ENCODE results near the gene KCNG2.
A peak's percentile ranks its signal among the peaks of the same experiment; 100 is the strongest.

The KCNG2 gene

GRCh38 chr18:79927607-79928562 is 130.1 kb downstream of the KCNG2 start:
- H3K9ac ChIP-seq = no peak overlapping the region
- peaks cover 53 to 67% (median 61%) of the 10 kb centered on the region in 11 experiments for H4K20me1 ChIP-seq
- H3K27me3 ChIP-seq = no peaks in the 10 kb centered on the region
- peaks cover 88 to 97% (median 95%) of the 10 kb centered on the region in 11 experiments for H3K36me3 ChIP-seq
- no peak overlapping the region for H3K4me2 ChIP-seq
- no peak overlapping the region for H3K4me3 ChIP-seq
- H3K27ac ChIP-seq = no peak overlapping the region
- peaks cover 0 to 6% (median 0%) of the 10 kb centered on the region in 10 experiments; a peak in 2 of 20 replicates for H3K4me1 ChIP-seq
- no peak for TF ChIP-seq Cebpa-rat (IDR thresholded peaks at IDR 0.05)
- H3K9me3 ChIP-seq (replicated peaks in 1 of 11) = peaks cover 39 to 51% (median 45%) of the 10 kb centered on the region in 11 experiments

GRCh38 chr18:79928563-79928960 is 130.8 kb downstream of the KCNG2 start:
- no peak overlapping the region for H3K9ac ChIP-seq
- no peak overlapping the region for H3K4me3 ChIP-seq
- H3K9me3 ChIP-seq (replicated peaks in 1 of 11) = peaks cover 43 to 58% (median 52%) of the 10 kb centered on the region in 11 experiments
- H3K4me2 ChIP-seq = no peak overlapping the region
- no peak overlapping the region for H3K27ac ChIP-seq
- no peak for TF ChIP-seq Cebpa-rat (IDR thresholded peaks at IDR 0.05)
- H3K36me3 ChIP-seq = peaks cover 90 to 100% (median 98%) of the 10 kb centered on the region in 11 experiments
- no peaks in the 10 kb centered on the region for H3K27me3 ChIP-seq
- peaks cover 0 to 8% (median 1%) of the 10 kb centered on the region in 10 experiments; a peak in 9 of 20 replicates for H3K4me1 ChIP-seq
- peaks cover 52 to 70% (median 59%) of the 10 kb centered on the region in 11 experiments for H4K20me1 ChIP-seq

- Histone ChIP-seq H3K4me3 (peak overlapping the region in 1 of 10 experiments; percentile 3; a peak in 2 of 20 replicates), H3K4me2 (no peak overlapping the region), H4K20me1 (peaks cover 48 to 71% (median 60%) of the 10 kb centered on the region in 11 experiments), H3K36me3 (peaks cover 74 to 99% (median 89%) of the 10 kb centered on the region in 11 experiments), H3K9ac (no peak overlapping the region), H3K4me1 (peaks cover 12 to 24% (median 17%) of the 10 kb centered on the region in 10 experiments), H3K27me3 (no peaks in the 10 kb centered on the region), H3K27ac (no peak overlapping the region), H3K9me3 (replicated peaks in 1 of 11) (peaks cover 43 to 57% (median 53%) of the 10 kb centered on the region in 11 experiments)
- TF ChIP-seq Cebpa-rat (IDR thresholded peaks at IDR 0.05) = no peak
These were observed 132.4 kb downstream of the KCNG2 start for GRCh38 chr18:79930020-79930642.

GRCh38 chr18:79931475-79931874 is 133.7 kb downstream of the KCNG2 start:
- Histone ChIP-seq H3K9me3 (replicated peaks in 1 of 11) (peaks cover 43 to 65% (median 53%) of the 10 kb centered on the region in 11 experiments), H3K4me3 (peak overlapping the region in 1 of 10 experiments; percentile 16; a peak in 1 of 20 replicates), H3K36me3 (peaks cover 77 to 99% (median 91%) of the 10 kb centered on the region in 11 experiments), H3K4me1 (peaks cover 22 to 37% (median 29%) of the 10 kb centered on the region in 10 experiments), H4K20me1 (peaks cover 48 to 71% (median 60%) of the 10 kb centered on the region in 11 experiments), H3K27ac (no peak overlapping the region), H3K27me3 (no peaks in the 10 kb centered on the region), H3K4me2 (no peak overlapping the region), H3K9ac (no peak overlapping the region)
- no peak for TF ChIP-seq Cebpa-rat (IDR thresholded peaks at IDR 0.05)

GRCh38 chr18:79932907-79933306 is 135.2 kb downstream of the KCNG2 start:
- Histone ChIP-seq H3K9me3 (replicated peaks in 1 of 11) (peaks cover 43 to 78% (median 60%) of the 10 kb centered on the region in 11 experiments), H3K36me3 (peaks cover 77 to 99% (median 91%) of the 10 kb centered on the region in 11 experiments), H3K4me2 (peak overlapping the region in 2 of 11 experiments; percentile 76 to 85; a peak in 2 of 22 replicates), H3K4me3 (no peak overlapping the region), H4K20me1 (peaks cover 48 to 71% (median 60%) of the 10 kb centered on the region in 11 experiments), H3K27me3 (no peaks in the 10 kb centered on the region), H3K27ac (no peak overlapping the region), H3K9ac (no peak overlapping the region), H3K4me1 (peaks cover 22 to 45% (median 29%) of the 10 kb centered on the region in 10 experiments)
- no peak for TF ChIP-seq Cebpa-rat (IDR thresholded peaks at IDR 0.05)

GRCh38 chr18:79933765-79934164 is 136.0 kb downstream of the KCNG2 start:
- no peak for TF ChIP-seq Cebpa-rat (IDR thresholded peaks at IDR 0.05)
- Histone ChIP-seq H4K20me1 (peaks cover 48 to 71% (median 60%) of the 10 kb centered on the region in 11 experiments), H3K4me3 (peak overlapping the region in 1 of 10 experiments; percentile 2; a peak in 1 of 20 replicates), H3K27me3 (no peaks in the 10 kb centered on the region), H3K9me3 (replicated peaks in 1 of 11) (peaks cover 43 to 83% (median 66%) of the 10 kb centered on the region in 11 experiments), H3K36me3 (peaks cover 77 to 99% (median 91%) of the 10 kb centered on the region in 11 experiments), H3K4me2 (peak overlapping the region in 10 of 11 experiments; percentile 49 to 87 (median 76); a peak in 14 of 22 replicates), H3K27ac (0 out of 22 replicates have a peak overlapping the region, but pooled peaks of 1 of the 11 experiments have one; percentile 12), H3K4me1 (peaks cover 22 to 45% (median 28%) of the 10 kb centered on the region in 10 experiments), H3K9ac (no peak overlapping the region)

GRCh38 chr18:79934311-79935097 is 136.8 kb downstream of the KCNG2 start:
- H3K9me3 ChIP-seq (replicated peaks in 1 of 11) = peaks cover 38 to 75% (median 59%) of the 10 kb centered on the region in 11 experiments
- peak overlapping the region; percentile 38 to 87 (median 76) for H3K4me2 ChIP-seq
- peaks cover 22 to 45% (median 28%) of the 10 kb centered on the region in 10 experiments for H3K4me1 ChIP-seq
- peak overlapping the region in 7 of 11 experiments; percentile 8 to 51 (median 27); a peak in 8 of 22 replicates for H3K27ac ChIP-seq
- no peaks in the 10 kb centered on the region for H3K27me3 ChIP-seq
- H3K9ac ChIP-seq = peak overlapping the region in 4 of 11 experiments; percentile 3 to 59 (median 6); a peak in 3 of 22 replicates
- H3K36me3 ChIP-seq = peaks cover 77 to 99% (median 91%) of the 10 kb centered on the region in 11 experiments
- H3K4me3 ChIP-seq = peak overlapping the region in 2 of 10 experiments; percentile 22 to 38; a peak in 2 of 20 replicates
- no peak for TF ChIP-seq Cebpa-rat (IDR thresholded peaks at IDR 0.05)
- H4K20me1 ChIP-seq = peaks cover 51 to 72% (median 60%) of the 10 kb centered on the region in 11 experiments

- Histone ChIP-seq H3K4me1 (peaks cover 22 to 45% (median 28%) of the 10 kb centered on the region in 10 experiments), H4K20me1 (peaks cover 57 to 78% (median 66%) of the 10 kb centered on the region in 11 experiments), H3K4me2 (peak overlapping the region in 9 of 11 experiments; percentile 2 to 87 (median 76); a peak in 13 of 22 replicates), H3K27ac (peak overlapping the region in 1 of 11 experiments; percentile 33; a peak in 3 of 22 replicates), H3K27me3 (no peaks in the 10 kb centered on the region), H3K4me3 (no peak overlapping the region), H3K36me3 (peaks cover 77 to 99% (median 91%) of the 10 kb centered on the region in 11 experiments), H3K9me3 (replicated peaks in 1 of 11) (peaks cover 32 to 71% (median 53%) of the 10 kb centered on the region in 11 experiments), H3K9ac (peak overlapping the region in 2 of 11 experiments; percentile 35 to 46; a peak in 3 of 22 replicates)
- no peak for TF ChIP-seq Cebpa-rat (IDR thresholded peaks at IDR 0.05)
These were observed 137.4 kb downstream of the KCNG2 start for GRCh38 chr18:79935098-79935480.
